Measurements from ENCODE around the gene COMT. TPM values are rescaled to one million over a fixed set of nuclear protein-coding genes. Genes with fewer than 3 reads are reported as not detected.

COMT gene
- total and polyA plus RNA-seq, 9 of the 15 experiments (the other 6 are each of a cell fraction or from before 2014, with no cell fraction given): 12.5 to 351 (median 155) TPM

DNA sequence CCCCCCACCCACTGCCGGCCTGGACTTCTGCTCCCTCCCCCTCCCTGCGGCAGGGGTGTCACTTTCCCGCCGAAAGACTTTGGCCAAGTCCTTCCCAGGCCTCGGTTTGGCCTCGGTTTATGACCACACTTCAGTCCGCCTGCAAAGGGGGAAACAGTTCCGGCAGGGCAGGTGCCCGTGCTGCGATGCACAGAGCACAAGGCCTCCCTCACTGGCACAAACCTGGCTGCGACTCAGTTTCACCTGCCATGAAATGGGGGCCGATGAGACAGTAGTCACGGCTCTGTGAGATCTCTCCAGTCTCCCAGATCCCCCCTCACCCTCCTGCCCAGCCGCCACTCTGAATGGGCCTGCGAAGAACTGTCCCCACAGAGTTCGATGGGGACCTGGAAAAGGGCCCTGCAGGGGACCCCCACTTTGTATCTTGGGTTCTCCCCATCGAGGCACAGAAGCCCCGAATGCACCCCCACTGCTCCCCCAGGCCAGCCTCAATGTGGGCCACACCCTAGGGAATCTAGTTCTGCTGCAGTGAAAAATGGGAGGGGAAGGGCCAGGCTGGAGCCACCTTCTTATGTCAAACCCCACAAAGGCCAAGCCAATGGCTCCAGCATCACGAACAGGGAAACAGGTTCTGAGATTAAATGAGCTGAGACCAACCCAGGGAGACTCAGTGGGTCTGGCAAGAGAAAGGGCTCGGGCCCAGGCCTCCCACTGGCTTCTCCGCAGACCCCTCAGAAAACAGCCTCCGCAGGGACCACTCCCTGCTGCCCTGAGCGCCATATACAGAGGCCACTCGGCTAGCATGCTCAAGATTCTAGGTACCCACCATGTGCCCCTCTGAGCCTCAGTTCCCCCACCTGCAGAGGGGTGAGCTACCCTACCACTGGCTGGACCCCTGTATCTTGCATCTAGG is 46.1 kb downstream of the COMT start (continued):
- TF ChIP-seq NRF1 (conservative IDR thresholded peaks at IDR 0.05 in 1 of 2, IDR thresholded peaks at IDR 0.05 in 1 of 2): no peak
- no peak for TF ChIP-seq CSDE1 (IDR thresholded peaks at IDR 0.05)
- TF ChIP-seq NONO (IDR thresholded peaks at IDR 0.05; ENCODE audit: low read depth in 2 of 2, low read length in 1 of 2): no peak
- TF ChIP-seq ERF (CRISPR knock-in tag; IDR thresholded peaks at IDR 0.05): 0 out of 2 replicates have a peak, but pooled peaks have one; percentile 82
- no peak for TF ChIP-seq CBX2 (IDR thresholded peaks at IDR 0.05; ENCODE audit: insufficient read depth, low read length, poor library complexity, severe bottlenecking)
- peak; percentile 19 for TF ChIP-seq MTA3 (IDR thresholded peaks at IDR 0.05; ENCODE audit: borderline replicate concordance)
- 0 out of 2 replicates have a peak, but pooled peaks have one; percentile 40 for TF ChIP-seq RHOXF2B (CRISPR knock-in tag; conservative IDR thresholded peaks at IDR 0.05)
- no peak for TF ChIP-seq JUND (IDR thresholded peaks at IDR 0.05; ENCODE audit: borderline replicate concordance, low read depth, low read length)
- no peak for TF ChIP-seq JUND (tag; IDR thresholded peaks at IDR 0.05; ENCODE audit: borderline replicate concordance, low read depth, low read length)
- TF ChIP-seq SP2 (IDR thresholded peaks at IDR 0.05; ENCODE audit: extremely low read depth, low read depth, low read length, poor library complexity, severe bottlenecking): peak; percentile 4
- TF ChIP-seq E2F3 (CRISPR knock-in tag; IDR thresholded peaks at IDR 0.05): peak; percentile 74
- TF ChIP-seq HDGF (IDR thresholded peaks at IDR 0.05): peak; percentile 79; the same call in 1 of the 2 replicates
- TF ChIP-seq, protein P1, sequence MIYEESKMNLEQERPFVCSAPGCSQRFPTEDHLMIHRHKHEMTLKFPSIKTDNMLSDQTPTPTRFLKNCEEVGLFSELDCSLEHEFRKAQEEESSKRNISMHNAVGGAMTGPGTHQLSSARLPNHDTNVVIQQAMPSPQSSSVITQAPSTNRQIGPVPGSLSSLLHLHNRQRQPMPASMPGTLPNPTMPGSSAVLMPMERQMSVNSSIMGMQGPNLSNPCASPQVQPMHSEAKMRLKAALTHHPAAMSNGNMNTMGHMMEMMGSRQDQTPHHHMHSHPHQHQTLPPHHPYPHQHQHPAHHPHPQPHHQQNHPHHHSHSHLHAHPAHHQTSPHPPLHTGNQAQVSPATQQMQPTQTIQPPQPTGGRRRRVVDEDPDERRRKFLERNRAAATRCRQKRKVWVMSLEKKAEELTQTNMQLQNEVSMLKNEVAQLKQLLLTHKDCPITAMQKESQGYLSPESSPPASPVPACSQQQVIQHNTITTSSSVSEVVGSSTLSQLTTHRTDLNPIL (CRISPR knock-in tag; IDR thresholded peaks at IDR 0.05): no peak
- TF ChIP-seq, protein P2, sequence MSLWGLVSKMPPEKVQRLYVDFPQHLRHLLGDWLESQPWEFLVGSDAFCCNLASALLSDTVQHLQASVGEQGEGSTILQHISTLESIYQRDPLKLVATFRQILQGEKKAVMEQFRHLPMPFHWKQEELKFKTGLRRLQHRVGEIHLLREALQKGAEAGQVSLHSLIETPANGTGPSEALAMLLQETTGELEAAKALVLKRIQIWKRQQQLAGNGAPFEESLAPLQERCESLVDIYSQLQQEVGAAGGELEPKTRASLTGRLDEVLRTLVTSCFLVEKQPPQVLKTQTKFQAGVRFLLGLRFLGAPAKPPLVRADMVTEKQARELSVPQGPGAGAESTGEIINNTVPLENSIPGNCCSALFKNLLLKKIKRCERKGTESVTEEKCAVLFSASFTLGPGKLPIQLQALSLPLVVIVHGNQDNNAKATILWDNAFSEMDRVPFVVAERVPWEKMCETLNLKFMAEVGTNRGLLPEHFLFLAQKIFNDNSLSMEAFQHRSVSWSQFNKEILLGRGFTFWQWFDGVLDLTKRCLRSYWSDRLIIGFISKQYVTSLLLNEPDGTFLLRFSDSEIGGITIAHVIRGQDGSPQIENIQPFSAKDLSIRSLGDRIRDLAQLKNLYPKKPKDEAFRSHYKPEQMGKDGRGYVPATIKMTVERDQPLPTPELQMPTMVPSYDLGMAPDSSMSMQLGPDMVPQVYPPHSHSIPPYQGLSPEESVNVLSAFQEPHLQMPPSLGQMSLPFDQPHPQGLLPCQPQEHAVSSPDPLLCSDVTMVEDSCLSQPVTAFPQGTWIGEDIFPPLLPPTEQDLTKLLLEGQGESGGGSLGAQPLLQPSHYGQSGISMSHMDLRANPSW (CRISPR knock-in tag; IDR thresholded peaks at IDR 0.05): peak; percentile 80
- TF ChIP-seq, protein P3, sequence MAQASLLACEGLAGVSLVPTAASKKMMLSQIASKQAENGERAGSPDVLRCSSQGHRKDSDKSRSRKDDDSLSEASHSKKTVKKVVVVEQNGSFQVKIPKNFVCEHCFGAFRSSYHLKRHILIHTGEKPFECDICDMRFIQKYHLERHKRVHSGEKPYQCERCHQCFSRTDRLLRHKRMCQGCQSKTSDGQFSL (CRISPR knock-in tag; IDR thresholded peaks at IDR 0.05): no peak
- TF ChIP-seq, protein P3 (tag; IDR thresholded peaks at IDR 0.05): peak in 1 of 2 experiments; percentile 75; a peak in 1 of 4 replicates
